Suppressor macrophage (primary cell): ENCODE measurements around the gene MAP2K6.

Experiments used
- DNase-seq, 4 experiments: peaks; one replicate each; pipeline ENCODE4 v3.0.0-alpha.2; 2020 to 2022

MAP2K6 gene

GRCh38 chr17:69427486-69428197 lies 13.1 kb downstream of the MAP2K6 start:
- no peak for DNase-seq

GRCh38 chr17:69428252-69428980 lies 13.9 kb downstream of the MAP2K6 start:
- DNase-seq, result peak; percentile 70 to 90 (median 84)

GRCh38 chr17:69430488-69430887 lies 16.0 kb downstream of the MAP2K6 start:
- DNase-seq, result peak in 3 of 4 experiments; percentile 6 to 31 (median 18)

- DNase-seq, result no peak
Observed at GRCh38 chr17:69431835-69432234, 17.3 kb downstream of the MAP2K6 start.

GRCh38 chr17:69433093-69433492 lies 18.6 kb downstream of the MAP2K6 start:
- DNase-seq, result no peak

- peak in 1 of 4 experiments; percentile 5 for DNase-seq
Observed at GRCh38 chr17:69434164-69434579, 19.7 kb downstream of the MAP2K6 start.

- no peak for DNase-seq
Observed at GRCh38 chr17:69435971-69436696, 21.6 kb downstream of the MAP2K6 start.

GRCh38 chr17:69437475-69437874 lies 23.0 kb downstream of the MAP2K6 start:
- no peak for DNase-seq

- DNase-seq, result no peak
Observed at GRCh38 chr17:69438776-69439175, 24.3 kb downstream of the MAP2K6 start.

GRCh38 chr17:69441179-69441578 lies 26.7 kb downstream of the MAP2K6 start:
- no peak for DNase-seq

- no peak for DNase-seq
Observed at GRCh38 chr17:69443138-69443537, 28.6 kb downstream of the MAP2K6 start.

GRCh38 chr17:69444023-69444422 lies 29.5 kb downstream of the MAP2K6 start:
- DNase-seq, result no peak

- DNase-seq, result peak; percentile 14 to 58 (median 27)
Observed at GRCh38 chr17:69445132-69445531, 30.6 kb downstream of the MAP2K6 start.

- no peak for DNase-seq
Observed at GRCh38 chr17:69447726-69448125, 33.2 kb downstream of the MAP2K6 start.

GRCh38 chr17:69448431-69449102 lies 34.1 kb downstream of the MAP2K6 start:
- no peak for DNase-seq

- no peak for DNase-seq
Observed at GRCh38 chr17:69450131-69450530, 35.6 kb downstream of the MAP2K6 start.

- no peak for DNase-seq
Observed at GRCh38 chr17:69450918-69451317, 36.4 kb downstream of the MAP2K6 start.

GRCh38 chr17:69451416-69452394 lies 37.2 kb downstream of the MAP2K6 start:
- DNase-seq, result no peak

- no peak for DNase-seq
Observed at GRCh38 chr17:69452664-69453260, 38.3 kb downstream of the MAP2K6 start.

GRCh38 chr17:69454051-69454450 lies 39.6 kb downstream of the MAP2K6 start:
- DNase-seq, result no peak

GRCh38 chr17:69455040-69455439 lies 40.5 kb downstream of the MAP2K6 start:
- DNase-seq, result no peak
